Glutamatergic neuron (in vitro differentiated cells): ENCODE results near the gene ADCY2. TPM values are rescaled to one million over a fixed set of nuclear protein-coding genes. Genes with fewer than 3 reads are reported as not detected.

Experiments
- DNase-seq: peaks from one replicate; pipeline ENCODE4 v3.0.0; 2022
- H3K27ac Mint-ChIP-seq: one replicate; pipeline ENCODE4 v1.8.0; 2020; ENCODE audit warnings: mild to moderate bottlenecking, mixed read lengths, inconsistent platforms; ENCODE audit not compliant: unreplicated experiment
- H3K27me3 Mint-ChIP-seq: one replicate; pipeline ENCODE4 v1.8.0; 2020; ENCODE audit warnings: mild to moderate bottlenecking, moderate library complexity, mixed read lengths, inconsistent platforms; ENCODE audit not compliant: unreplicated experiment
- H3K36me3 Mint-ChIP-seq: one replicate; pipeline ENCODE4 v1.8.0; 2020; ENCODE audit warnings: mild to moderate bottlenecking, mixed read lengths, inconsistent platforms; ENCODE audit not compliant: unreplicated experiment
- H3K4me1 Mint-ChIP-seq: one replicate; pipeline ENCODE4 v1.8.0; 2020; ENCODE audit warnings: mild to moderate bottlenecking, low read depth, mixed read lengths, inconsistent platforms; ENCODE audit not compliant: unreplicated experiment
- H3K4me3 Mint-ChIP-seq: one replicate; pipeline ENCODE4 v1.8.0; 2020; ENCODE audit warnings: mild to moderate bottlenecking, mixed read lengths, inconsistent platforms; ENCODE audit not compliant: unreplicated experiment
- H3K9me3 Mint-ChIP-seq: one replicate; pipeline ENCODE4 v1.8.0; 2020; ENCODE audit warnings: mild to moderate bottlenecking, moderate library complexity, mixed read lengths, inconsistent platforms; ENCODE audit not compliant: unreplicated experiment
- total RNA-seq: library from RNA; stranded (reverse); fragmentation: NEBNext Ultra II Directional; extraction: Animal tissue kit (Norgen Biotek cat#: 25700); gene quantifications from one replicate; pipeline ENCODE4 v1.2.1, GENCODE V29; 2021; ENCODE audit not compliant: unreplicated experiment
- TF ChIP-seq, protein P1 (sequence below): fragments of 200-600 bp; sonication (generic); IDR thresholded peaks from one replicate; pipeline ENCODE4 v1.5.0; 2021; ENCODE audit not compliant: partially characterized antibody, unreplicated experiment

Gene ADCY2
- total RNA-seq, 1 donor from 2014 or later, result 3.8 TPM

DNA sequence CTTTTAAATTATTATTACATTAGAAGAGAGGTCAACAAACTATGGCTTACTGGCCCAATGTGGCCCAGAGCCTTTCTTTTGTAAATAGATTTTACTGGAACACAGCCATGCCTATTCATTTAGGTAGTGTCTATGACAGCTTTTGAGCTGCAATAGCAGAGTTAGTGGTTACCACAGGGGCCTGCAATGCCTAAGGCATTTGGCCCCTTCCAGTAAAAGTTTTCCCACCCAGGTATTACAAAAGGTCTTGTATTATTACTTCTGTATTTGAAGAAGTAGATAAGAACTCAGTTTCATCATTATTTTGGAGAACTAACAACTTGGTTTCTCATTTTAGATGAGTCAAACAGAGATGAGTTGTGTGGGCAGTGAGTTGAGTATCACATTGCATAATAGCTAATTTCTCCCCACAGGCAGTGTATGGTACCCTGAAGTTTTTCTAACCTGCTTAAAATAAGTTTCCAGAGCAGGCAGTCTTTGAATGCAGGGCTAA is 482.5 kb downstream of the ADCY2 start:
- H3K27ac Mint-ChIP-seq, result no peak overlapping the region
- no peak overlapping the region for H3K4me3 Mint-ChIP-seq
- H3K27me3 Mint-ChIP-seq, result no peaks in the 10 kb centered on the region
- no peaks in the 10 kb centered on the region for H3K36me3 Mint-ChIP-seq
- DNase-seq, result no peak
- TF ChIP-seq, protein P1, sequence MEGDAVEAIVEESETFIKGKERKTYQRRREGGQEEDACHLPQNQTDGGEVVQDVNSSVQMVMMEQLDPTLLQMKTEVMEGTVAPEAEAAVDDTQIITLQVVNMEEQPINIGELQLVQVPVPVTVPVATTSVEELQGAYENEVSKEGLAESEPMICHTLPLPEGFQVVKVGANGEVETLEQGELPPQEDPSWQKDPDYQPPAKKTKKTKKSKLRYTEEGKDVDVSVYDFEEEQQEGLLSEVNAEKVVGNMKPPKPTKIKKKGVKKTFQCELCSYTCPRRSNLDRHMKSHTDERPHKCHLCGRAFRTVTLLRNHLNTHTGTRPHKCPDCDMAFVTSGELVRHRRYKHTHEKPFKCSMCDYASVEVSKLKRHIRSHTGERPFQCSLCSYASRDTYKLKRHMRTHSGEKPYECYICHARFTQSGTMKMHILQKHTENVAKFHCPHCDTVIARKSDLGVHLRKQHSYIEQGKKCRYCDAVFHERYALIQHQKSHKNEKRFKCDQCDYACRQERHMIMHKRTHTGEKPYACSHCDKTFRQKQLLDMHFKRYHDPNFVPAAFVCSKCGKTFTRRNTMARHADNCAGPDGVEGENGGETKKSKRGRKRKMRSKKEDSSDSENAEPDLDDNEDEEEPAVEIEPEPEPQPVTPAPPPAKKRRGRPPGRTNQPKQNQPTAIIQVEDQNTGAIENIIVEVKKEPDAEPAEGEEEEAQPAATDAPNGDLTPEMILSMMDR, result no peak
- H3K4me1 Mint-ChIP-seq, result peaks cover 13% of the 10 kb centered on the region
- no peaks in the 10 kb centered on the region for H3K9me3 Mint-ChIP-seq
